HAP-1 (cell line): Measurements from ENCODE around the gene SNAI3.

Experiments used
- DNase-seq, 2 experiments: peaks; one replicate each; pipeline ENCODE4 v3.0.0-alpha.2; 2016 to 2020; ENCODE audit warnings: low spot score in 2 of 2
- H3K27me3 ChIP-seq: fragments of 250-450 bp; sonication (Bioruptor Pico); 2 replicates; pipeline ENCODE4 v1.5.1; 2020; ENCODE audit warnings: low read depth, mild to moderate bottlenecking, moderate library complexity
- H3K36me3 ChIP-seq: fragments of 250-450 bp; sonication (Bioruptor Pico); replicated peaks from 2 replicates; pipeline ENCODE4 v1.5.1; 2020; ENCODE audit warnings: mild to moderate bottlenecking
- H3K4me1 ChIP-seq: fragments of 250-450 bp; sonication (Bioruptor Pico); 2 replicates; pipeline ENCODE4 v1.5.1; 2020; ENCODE audit warnings: mild to moderate bottlenecking
- H3K4me3 ChIP-seq: fragments of 250-450 bp; sonication (Bioruptor Pico); 2 replicates; pipeline ENCODE4 v1.5.1; 2020; ENCODE audit warnings: mild to moderate bottlenecking, moderate library complexity
- H3K9me3 ChIP-seq: fragments of 250-450 bp; sonication (Bioruptor Pico); 2 replicates; pipeline ENCODE4 v1.5.1; 2020; ENCODE audit warnings: mild to moderate bottlenecking, moderate library complexity
- in situ Hi-C: fragments of 300-500 bp; cut with MboI; formaldehyde crosslinking; loops from 3 replicates; pipeline ENCODE4 v1.14.3; 2020; ENCODE audit warnings: low sequenced_read_pairs, inconsistent platforms, mixed read lengths

SNAI3 gene

DNA sequence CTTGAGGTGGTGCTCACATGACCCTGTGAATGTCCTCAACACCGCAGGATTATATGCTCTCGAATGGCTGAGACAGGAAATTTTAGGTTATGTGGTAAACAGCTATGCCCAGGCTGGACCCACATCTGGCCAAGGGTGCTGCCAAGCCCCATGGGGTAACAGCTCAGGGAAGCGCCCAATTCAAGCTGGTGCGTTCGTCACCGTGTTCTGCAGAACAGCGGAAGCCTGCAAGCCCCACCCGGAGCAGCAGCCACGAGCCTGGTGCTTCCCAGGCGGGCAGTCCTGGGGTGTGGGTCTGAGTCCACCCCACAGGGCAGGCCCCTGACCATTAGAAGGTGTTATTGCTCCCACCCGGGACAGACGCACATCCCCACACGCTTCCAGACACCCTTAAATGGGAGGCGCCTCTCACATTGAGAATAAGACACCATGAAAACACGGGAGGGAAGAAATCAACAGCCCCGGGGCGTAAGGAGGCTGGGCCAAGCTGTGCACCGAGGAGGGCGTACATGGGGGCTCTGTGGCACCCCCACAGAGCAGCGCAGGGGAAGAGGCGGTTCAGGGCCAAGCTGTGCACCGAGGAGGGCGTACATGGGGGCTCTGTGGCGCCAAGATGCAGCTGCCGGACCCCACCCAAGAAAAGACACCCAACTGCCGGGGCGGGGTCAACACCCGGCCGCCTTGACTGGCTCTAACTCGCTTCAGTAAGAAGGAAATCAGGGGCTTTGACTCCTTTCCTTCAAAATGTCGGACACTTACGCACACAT is 32.5 kb downstream of the SNAI3 start:
- Histone ChIP-seq H3K9me3 (no peaks in the 10 kb centered on the region), H3K4me1 (peaks cover 6% of the 10 kb centered on the region), H3K4me3 (no peak overlapping the region), H3K27me3 (no peaks in the 10 kb centered on the region), H3K36me3 (peaks cover 31% of the 10 kb centered on the region)
- in situ Hi-C loops: no loop called here
- DNase-seq: no peak

DNA sequence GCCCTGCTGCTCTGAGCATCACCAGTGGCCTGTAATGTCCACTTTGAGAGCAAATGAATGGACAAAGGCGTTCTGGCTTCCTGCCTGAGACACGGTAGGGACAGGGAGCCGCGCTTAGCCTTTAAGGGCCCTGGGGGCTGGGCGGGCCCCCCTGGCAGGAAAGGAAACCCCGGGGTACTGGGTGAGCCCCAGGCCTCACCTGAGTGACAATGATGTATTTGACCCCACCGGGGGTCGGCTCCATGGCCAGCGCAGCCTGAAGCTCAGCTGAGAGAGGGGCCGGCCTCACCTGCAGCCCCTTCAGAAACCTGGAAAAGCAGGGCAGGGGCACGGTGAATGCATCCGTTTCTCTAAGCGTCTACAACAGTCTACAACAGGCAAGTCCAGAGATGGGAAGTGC is 33.2 kb downstream of the SNAI3 start:
- no peaks in the 10 kb centered on the region for H3K9me3 ChIP-seq
- no peak overlapping the region for H3K4me3 ChIP-seq
- H3K27me3 ChIP-seq: no peaks in the 10 kb centered on the region
- no peak for DNase-seq
- in situ Hi-C loops: no loop called here
- peaks cover 6% of the 10 kb centered on the region for H3K4me1 ChIP-seq
- H3K36me3 ChIP-seq: peaks cover 29% of the 10 kb centered on the region

DNA sequence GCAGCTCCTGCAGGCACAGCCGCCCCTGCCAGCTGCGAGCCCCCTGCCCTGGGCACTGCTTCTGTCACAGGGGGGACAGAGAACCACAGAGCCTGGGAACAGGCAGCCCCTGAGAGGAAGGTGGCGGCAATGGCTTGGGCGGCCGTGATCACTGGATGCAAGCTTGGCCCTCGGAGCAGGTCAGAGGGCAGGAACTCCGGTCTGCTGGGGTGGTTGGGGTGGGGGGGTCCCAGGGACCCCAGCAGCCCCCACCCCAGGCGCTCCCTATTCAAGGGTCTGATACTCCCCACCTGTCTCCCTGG is 33.6 kb downstream of the SNAI3 start:
- in situ Hi-C loops: no loop called here
- Histone ChIP-seq H3K27me3 (no peaks in the 10 kb centered on the region), H3K9me3 (no peaks in the 10 kb centered on the region), H3K4me1 (peaks cover 6% of the 10 kb centered on the region), H3K36me3 (peaks cover 26% of the 10 kb centered on the region), H3K4me3 (no peak overlapping the region)
- DNase-seq: no peak

DNA sequence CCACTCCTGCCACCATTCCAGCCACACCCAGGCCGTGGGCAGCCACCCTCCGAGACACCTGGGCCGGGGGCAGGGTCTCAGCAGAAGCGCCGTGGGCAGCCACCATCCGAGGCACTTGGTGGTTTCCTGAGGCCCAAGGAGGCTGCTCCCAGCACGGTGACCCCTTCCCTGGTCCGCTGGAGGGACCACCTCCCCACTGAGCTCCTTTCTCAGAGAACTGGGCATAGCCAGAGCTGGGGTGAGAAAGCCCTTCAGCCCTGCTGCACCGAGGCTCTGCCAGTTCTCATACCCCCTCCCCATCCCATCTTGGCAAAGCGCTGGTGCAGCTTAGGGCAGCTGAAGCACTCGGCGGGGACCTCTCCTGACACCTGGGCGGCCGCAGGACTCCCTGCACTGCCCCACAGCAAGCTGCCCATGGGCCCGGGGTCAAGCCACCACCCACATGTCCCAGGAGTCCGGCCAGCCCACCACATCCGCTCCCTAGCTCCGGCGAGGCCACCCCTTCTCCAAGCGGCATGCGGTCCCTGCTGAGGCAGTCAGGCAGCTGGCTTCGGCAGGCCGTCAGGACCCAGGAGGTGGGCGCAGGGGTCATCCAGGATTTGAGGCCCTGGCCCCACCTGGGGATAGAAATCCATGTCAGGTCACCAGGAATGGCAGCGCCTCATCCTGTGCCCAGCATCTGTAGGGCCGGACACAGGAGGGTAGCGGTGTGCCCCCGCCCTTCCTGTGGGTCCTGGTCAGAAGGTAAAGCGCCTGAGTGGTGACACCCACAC is 34.1 kb downstream of the SNAI3 start:
- H3K9me3 ChIP-seq: no peaks in the 10 kb centered on the region
- peaks cover 6% of the 10 kb centered on the region for H3K4me1 ChIP-seq
- DNase-seq: no peak
- H3K27me3 ChIP-seq: no peaks in the 10 kb centered on the region
- in situ Hi-C loops: no loop called here
- peaks cover 26% of the 10 kb centered on the region for H3K36me3 ChIP-seq
- no peak overlapping the region for H3K4me3 ChIP-seq

DNA sequence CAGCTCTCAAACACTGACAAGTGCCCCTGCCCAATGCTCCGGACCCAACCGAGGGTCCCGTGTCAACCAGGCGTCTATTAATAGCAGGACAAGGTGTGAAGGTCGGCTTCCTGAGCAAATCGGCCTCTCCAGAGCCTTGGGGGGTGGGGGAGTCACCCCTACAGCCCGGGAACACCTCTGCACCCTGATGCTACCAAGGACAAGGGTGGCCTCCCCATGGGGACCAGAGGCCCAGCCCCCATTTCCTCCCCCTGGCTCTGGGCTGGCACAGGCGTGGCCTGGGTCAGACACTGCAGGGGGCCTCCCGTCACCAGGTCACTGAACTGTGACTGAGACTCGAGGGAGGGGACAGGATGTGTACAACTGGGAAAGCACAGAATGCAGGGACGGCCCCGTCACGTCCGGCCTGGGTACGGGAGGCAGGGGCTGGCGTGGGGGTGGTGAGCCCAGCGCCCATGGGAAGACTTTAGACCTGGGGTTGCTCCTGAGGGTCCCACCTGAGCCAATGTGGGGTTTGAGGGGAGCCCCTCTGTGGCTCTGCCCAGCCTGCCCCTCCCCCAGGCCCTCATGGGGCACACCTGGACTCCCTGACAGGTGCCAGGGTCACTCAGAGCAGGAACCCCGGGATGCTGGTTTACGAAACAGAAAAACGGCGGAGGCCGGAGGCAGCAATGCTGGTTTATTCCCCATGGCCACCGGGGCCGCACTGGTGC is 34.9 kb downstream of the SNAI3 start:
- Histone ChIP-seq H3K4me3 (peak overlapping the region; percentile 86), H3K4me1 (peaks cover 6% of the 10 kb centered on the region), H3K36me3 (peaks cover 26% of the 10 kb centered on the region), H3K27me3 (no peaks in the 10 kb centered on the region), H3K9me3 (no peaks in the 10 kb centered on the region)
- DNase-seq: no peak
- in situ Hi-C loops: no loop called here

DNA sequence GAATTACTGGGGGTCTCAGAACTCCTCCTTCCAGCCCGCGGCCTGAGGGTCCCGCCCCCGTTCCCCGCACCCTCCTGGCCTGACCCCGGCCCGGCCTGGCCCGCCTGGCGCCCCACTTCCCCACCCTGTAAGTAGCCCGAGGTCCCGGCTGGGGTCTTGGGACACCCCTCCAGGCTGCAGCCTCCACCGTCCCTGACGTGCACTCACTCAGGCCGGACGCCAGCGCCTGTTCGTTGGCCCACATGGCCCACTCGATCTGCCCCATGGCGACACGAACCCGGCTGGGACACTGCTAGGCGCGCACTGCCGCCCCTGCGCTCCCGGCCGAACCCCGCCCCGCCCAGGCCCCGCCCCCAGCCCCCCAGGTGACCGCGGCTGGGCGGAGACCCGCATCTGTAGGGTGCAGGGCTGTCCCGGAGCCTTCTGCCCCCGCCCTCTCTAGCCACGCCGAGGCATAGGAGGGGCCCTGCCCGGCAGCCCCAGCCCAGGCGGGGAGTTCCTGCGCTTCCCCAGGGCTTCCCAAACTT is 35.5 kb downstream of the SNAI3 start, which contains the start of gene CYBA:
Gene CYBA, minus strand, starts transcription at position 305 of the 527 bp plus-strand sequence. Its CDS starts 40 bp downstream, at position 265.
- H3K27me3 ChIP-seq: no peaks in the 10 kb centered on the region
- H3K36me3 ChIP-seq: peaks cover 26% of the 10 kb centered on the region
- H3K4me1 ChIP-seq: peaks cover 6% of the 10 kb centered on the region
- in situ Hi-C loops: no loop called here
- peak within 1 kb of the TSS; percentile 86 for H3K4me3 ChIP-seq
- DNase-seq: peak; percentile 67 to 87
- H3K9me3 ChIP-seq: no peaks in the 10 kb centered on the region

DNA sequence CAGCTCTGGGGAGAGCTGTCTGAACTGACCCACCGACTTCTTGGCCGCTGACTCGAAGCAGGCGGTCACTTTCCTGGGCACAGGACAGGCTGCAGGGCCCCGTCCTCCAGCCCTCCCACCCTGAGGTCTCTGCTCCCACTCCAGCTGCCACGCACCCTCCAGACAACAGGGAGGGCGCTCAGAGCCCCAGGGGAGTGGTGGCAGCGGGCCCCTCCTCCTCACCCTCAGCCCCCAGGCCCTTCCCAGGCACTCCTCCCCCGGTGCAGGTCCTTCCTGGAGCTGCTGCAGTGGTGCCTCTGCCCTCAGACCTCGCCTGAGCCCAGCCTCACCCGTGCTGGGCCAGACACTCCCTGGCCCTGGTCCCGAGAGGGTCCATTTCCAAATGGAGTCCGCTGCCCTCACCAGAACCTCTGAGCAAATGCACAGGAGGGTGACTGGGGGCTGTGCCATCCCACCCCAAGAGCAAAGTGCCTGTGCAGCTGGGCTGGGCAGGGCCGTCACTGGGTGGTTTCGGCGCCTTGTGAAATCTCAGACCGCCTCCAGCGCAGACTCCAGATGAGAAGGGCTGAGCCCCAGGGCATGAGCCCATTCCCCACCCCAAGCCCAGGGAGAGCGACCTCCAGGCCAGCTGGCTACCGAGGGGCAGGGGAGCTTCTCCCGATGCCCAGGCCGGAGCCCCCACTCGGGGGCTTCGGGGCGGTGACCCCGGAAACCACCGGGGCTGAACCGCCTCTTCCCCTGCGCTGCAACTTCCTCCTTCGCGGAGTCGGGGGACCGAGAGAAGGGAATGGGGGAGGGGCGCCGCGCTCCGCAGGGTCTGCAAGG is 36.2 kb downstream of the SNAI3 start:
- Histone ChIP-seq H3K4me1 (peaks cover 6% of the 10 kb centered on the region), H3K9me3 (no peaks in the 10 kb centered on the region), H3K36me3 (peaks cover 22% of the 10 kb centered on the region), H3K4me3 (peak overlapping the region; percentile 86), H3K27me3 (no peaks in the 10 kb centered on the region)
- in situ Hi-C loops: no loop called here
- DNase-seq: peak in 1 of 2 experiments; percentile 66

DNA sequence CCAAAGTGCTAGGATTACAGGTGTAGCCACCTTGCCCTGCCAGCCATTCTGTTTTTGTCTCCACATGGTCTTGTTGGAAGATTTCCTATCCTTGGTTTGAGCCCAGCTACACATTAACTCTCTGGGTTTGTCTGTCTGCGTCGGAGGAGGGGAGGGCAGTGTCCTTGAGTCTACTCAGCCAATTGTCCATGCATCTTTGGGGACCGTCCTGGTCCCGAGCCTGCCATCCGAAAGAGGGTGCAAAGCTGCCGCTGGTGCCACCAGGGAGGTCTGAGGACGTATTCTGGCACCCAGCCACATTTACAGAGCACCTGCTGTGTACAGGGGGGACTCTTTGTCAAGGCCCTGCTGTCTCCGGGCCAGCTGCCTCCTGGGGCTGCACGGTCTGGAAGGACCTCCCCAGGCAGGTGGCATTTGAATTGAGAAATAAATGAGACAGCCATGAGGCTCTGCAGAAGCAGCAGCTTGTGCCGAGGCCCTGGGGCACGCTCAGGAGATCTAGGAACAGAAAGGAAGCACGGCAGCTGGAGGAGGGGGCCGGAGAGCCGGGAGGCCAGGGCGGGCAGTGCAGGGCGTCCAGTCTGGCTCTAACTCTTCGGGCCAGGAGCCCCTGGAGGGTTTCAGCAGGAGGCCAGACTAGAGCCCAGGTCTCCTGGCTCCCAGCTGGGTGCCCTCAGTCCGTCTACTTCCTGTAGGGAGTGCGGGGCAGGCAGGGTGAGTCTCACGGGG is 36.9 kb downstream of the SNAI3 start:
- peak overlapping the region; percentile 86 for H3K4me3 ChIP-seq
- peaks cover 14% of the 10 kb centered on the region for H3K36me3 ChIP-seq
- in situ Hi-C loops: no loop called here
- peaks cover 6% of the 10 kb centered on the region for H3K4me1 ChIP-seq
- H3K27me3 ChIP-seq: no peaks in the 10 kb centered on the region
- DNase-seq: no peak
- no peaks in the 10 kb centered on the region for H3K9me3 ChIP-seq

DNA sequence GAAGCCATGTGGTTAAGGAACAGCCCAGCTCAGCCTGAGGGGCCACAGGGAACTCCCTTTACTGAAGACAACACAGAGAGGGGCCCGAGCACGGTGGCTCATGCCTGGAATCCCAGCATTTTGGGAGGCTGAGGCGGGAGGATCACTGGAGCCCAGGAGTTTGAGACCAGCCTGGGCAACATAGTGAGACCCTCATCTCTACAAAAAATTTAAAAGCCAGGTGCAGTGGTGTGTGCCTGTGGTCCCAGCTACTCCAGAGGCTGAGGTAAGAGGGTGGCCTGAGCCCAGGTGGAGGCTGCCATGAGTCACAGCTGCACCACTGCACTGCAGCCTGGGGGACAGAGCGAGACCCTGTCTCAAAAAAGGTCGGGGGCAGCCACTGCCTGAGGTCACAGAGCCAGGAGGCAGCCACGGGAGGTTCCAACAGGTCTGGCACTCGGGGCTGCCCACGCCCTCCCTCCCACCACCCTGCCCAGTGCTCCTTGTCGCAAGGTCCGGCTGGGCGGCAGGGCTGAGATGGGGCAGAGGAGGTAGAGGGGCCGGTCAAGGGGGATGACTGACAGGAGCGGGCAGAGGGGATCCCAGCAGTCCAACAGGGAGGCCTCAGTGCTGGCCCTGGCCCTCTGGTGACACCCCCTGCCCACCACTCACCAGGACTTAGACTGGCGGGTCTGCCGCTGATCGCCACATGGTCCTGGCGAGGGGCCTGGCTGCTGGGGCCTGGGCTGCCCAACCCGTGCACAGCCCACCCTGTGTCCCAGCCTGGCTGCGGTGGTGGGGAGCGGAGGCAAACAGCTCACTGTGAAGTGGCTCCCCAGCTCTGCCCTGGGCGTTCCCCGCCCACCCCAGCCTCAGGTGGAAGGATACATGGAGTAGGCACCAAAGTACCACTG is 38.9 kb downstream of the SNAI3 start:
- no peak for DNase-seq
- no peaks in the 10 kb centered on the region for H3K9me3 ChIP-seq
- H3K36me3 ChIP-seq: peaks cover 5% of the 10 kb centered on the region
- no peak overlapping the region for H3K4me3 ChIP-seq
- in situ Hi-C loops: no loop called here
- peaks cover 6% of the 10 kb centered on the region for H3K4me1 ChIP-seq
- no peaks in the 10 kb centered on the region for H3K27me3 ChIP-seq

DNA sequence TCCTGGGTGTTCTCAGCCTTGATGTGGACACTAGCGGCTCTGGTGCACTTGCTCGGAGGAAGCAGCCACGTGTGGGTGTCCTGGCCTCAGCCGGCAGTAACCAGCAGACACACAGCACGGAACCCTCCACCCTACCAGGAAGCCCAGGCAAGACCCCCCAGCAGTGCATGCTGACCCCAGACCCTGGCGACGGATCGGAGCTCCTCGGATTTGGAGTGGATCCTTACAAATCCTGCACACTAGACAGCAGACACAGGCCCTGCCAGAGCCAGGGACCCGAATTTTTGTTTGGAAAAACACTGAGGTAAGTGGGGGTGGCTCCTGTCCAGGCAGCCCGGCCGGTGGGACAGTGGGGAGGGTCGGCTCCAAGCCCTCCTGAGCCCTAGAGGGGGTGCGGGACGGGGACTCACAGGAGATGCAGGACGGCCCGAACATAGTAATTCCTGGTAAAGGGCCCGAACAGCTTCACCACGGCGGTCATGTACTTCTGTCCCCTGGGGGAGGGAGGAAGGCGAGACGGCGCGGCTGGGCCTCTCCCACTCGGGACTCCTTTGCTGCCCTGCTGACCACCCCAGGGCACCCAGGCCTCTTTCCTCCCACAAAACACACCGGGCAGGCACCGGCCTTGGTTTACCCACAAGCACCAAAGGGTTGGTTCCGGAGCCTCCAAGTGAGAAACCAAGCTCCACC is 39.8 kb downstream of the SNAI3 start:
- in situ Hi-C loops: no loop called here
- peaks cover 4% of the 10 kb centered on the region for H3K4me1 ChIP-seq
- no peaks in the 10 kb centered on the region for H3K27me3 ChIP-seq
- H3K36me3 ChIP-seq: peaks cover 5% of the 10 kb centered on the region
- no peak for DNase-seq
- H3K4me3 ChIP-seq: no peak overlapping the region
- H3K9me3 ChIP-seq: no peaks in the 10 kb centered on the region

DNA sequence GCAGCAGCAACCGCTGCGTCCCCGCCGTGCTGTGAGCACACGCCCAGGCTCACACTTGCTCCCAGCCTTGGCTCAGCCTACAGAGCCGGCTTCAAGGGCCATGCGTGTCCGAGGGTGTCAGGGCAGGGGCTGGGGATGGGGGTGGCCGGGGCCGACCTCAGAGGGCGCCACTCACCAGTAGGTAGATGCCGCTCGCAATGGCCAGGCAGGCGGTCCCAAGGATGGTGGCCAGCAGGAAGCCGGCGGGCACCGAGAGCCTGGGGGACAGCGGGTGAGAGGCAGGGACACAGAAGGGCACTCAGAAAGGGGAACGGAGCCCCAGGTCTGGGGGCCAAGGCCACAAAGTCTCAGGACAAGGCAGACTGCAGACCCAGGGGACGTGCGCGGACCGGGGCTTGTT is 40.4 kb downstream of the SNAI3 start:
- no peaks in the 10 kb centered on the region; the same call in 1 of the 2 replicates for H3K4me1 ChIP-seq
- no peak overlapping the region for H3K4me3 ChIP-seq
- in situ Hi-C loops: no loop called here
- no peaks in the 10 kb centered on the region; the same call in 1 of the 2 replicates for H3K27me3 ChIP-seq
- DNase-seq: no peak
- peaks cover 5% of the 10 kb centered on the region; the same call in 1 of the 2 replicates for H3K36me3 ChIP-seq
- H3K9me3 ChIP-seq: no peaks in the 10 kb centered on the region
